ENCODE data around the gene WNT3. TPM values are rescaled to one million over a fixed set of nuclear protein-coding genes. Genes with fewer than 3 reads are reported as not detected.

The WNT3 gene
- total and polyA plus RNA-seq, 10 of the 15 experiments (the other 5 are each of a cell fraction or from before 2014, with no cell fraction given): 0.01 to 0.03 TPM; not detected in 8

- TF ChIP-seq E2F8 (IDR thresholded peaks at IDR 0.05; ENCODE audit: low read depth, partially characterized antibody) (no peak), ZBTB4 (CRISPR knock-in tag; IDR thresholded peaks at IDR 0.05) (no peak), SMARCA5 (IDR thresholded peaks at IDR 0.05) (no peak), IRF3 (IDR thresholded peaks at IDR 0.05) (no peak), LARP7 (IDR thresholded peaks at IDR 0.05) (no peak), FOXM1 (IDR thresholded peaks at IDR 0.05; ENCODE audit: low read depth, low read length) (no peak), EP300 (IDR thresholded peaks at IDR 0.05; ENCODE audit: borderline replicate concordance in 1 of 2, control insufficient read depth in 1 of 2, low read depth in 2 of 2, low read length in 2 of 2) (no peak), CBFB (IDR thresholded peaks at IDR 0.05; ENCODE audit: low read depth) (no peak), SMC3 (IDR thresholded peaks at IDR 0.05; ENCODE audit: borderline replicate concordance, low read length) (no peak), TBL1XR1 (IDR thresholded peaks at IDR 0.05; ENCODE audit: low read depth, low read length) (no peak)
- TF ChIP-seq, protein P1, sequence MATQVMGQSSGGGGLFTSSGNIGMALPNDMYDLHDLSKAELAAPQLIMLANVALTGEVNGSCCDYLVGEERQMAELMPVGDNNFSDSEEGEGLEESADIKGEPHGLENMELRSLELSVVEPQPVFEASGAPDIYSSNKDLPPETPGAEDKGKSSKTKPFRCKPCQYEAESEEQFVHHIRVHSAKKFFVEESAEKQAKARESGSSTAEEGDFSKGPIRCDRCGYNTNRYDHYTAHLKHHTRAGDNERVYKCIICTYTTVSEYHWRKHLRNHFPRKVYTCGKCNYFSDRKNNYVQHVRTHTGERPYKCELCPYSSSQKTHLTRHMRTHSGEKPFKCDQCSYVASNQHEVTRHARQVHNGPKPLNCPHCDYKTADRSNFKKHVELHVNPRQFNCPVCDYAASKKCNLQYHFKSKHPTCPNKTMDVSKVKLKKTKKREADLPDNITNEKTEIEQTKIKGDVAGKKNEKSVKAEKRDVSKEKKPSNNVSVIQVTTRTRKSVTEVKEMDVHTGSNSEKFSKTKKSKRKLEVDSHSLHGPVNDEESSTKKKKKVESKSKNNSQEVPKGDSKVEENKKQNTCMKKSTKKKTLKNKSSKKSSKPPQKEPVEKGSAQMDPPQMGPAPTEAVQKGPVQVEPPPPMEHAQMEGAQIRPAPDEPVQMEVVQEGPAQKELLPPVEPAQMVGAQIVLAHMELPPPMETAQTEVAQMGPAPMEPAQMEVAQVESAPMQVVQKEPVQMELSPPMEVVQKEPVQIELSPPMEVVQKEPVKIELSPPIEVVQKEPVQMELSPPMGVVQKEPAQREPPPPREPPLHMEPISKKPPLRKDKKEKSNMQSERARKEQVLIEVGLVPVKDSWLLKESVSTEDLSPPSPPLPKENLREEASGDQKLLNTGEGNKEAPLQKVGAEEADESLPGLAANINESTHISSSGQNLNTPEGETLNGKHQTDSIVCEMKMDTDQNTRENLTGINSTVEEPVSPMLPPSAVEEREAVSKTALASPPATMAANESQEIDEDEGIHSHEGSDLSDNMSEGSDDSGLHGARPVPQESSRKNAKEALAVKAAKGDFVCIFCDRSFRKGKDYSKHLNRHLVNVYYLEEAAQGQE (IDR thresholded peaks at IDR 0.05; ENCODE audit: low read depth, low read length): no peak
These were observed 14.9 kb downstream of the WNT3 start (continued) for GRCh38 chr17:46803544-46803943.

Measured in GM12878 (cell line).